ENCODE results near the gene RPL41.

The RPL41 gene

DNA sequence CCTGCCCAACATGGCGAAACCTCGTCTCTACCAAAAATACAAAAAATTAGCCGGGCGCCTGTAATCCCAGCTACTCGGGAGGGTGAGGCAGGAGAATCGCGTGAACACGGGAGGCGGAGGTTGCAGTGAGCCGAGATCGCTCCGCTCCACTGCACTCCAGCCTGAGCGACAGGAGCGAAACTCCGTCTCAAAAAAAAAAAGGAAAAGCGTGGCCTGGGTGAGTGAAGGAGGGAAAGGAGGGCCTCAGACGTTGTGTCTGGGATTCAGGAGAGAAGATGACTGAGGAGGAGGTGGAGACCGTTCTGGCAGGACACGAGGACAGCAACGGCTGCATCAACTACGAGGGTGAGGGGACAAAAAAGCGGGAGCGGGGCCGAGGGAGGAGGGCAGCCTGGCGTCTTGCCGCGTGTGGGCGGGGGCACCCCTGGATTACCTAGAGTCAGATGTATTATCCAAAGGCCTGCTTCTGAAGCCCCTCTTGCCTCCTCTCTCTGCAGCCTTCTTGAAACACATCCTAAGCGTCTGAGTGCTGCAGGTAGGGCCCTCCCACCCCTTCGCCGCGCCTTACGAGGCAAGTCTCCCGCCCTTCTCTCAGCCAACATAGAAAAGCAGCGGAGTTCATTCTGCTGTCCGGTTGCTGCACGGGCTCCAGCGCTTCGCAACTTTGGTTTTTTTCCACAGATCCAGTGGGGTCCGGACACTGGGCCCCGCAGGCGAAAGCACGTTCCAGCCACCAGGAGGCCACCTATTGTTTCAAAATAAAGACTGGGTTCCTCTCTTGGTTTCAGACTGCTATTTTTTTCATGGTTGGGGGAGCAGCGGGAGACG is 41.0 kb downstream of the RPL41 start:
- FAIRE-seq = no peak

DNA sequence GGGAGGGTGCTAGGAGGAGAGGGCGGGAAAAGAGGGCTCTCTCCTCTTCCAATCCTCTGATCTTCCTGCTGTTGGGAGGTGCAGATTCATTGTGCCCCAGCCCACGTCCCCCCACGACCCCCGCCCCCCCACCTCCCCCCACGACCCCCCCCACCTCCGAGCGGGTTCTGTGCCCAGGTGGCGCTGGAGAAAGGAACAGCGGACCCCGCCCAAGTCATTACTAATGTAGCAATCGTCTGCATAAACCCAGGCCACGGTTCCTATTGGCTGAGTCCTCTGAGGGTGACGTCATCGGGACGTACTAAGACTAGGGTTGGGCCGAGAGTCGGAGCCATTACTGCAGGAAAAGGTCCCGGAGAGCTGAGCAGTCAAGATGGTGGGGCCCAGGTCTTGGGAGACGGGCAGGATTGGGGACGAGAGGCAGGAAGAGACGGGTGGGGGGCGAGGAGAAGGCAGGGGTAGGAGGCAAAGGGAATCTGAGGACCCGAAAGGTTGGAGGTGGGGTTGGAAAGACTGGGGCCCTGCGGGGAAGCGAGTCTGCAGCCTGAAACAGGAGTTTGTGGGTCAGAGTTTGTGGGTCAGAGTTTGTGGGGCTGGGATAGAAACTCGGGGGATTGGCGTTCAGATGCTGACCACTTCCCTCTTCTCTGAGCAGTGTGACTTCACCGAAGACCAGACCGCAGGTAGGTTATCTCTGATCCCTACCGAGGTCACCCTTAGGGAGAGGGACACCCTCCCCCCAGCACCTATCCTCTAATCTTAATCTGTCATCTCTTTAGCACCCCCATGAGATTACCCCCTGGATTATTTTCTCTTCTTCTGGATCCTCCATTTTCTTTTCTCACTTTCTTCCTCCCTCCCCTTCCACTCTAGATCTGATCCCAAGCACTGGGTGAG is 41.8 kb downstream of the RPL41 start, which contains the start of gene MYL6:
TSS of gene MYL6 (plus strand) at position 331 of the 897 bp plus-strand sequence. CDS start at position 374, 43 bp downstream.
- no peak for FAIRE-seq

DNA sequence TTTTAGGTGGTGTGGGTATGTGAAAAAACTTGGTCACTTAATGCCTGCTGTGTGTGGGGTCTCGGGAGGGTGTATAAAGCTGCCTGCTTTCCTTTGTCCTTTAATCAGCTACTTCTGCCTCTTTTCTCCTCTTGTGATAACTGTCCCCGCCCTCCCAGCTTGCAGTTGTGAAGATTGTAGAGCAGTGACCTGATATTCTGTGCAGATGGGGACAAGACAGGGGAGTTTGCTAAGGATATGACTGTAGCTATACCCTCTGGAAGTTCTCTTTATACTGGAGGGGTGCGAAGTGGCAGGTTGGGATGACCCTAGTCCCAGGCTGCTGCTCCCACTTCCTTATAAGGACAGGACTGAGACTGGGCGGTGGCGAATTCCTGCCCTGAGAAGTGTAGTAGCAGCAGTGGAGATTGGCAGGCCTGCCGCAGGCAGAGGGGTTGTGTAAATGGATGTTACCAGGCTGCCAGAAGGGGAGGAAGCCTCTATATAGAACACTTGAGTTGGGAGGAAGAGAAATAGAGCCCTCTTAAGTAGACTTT is 42.6 kb downstream of the RPL41 start:
- no peak for FAIRE-seq

DNA sequence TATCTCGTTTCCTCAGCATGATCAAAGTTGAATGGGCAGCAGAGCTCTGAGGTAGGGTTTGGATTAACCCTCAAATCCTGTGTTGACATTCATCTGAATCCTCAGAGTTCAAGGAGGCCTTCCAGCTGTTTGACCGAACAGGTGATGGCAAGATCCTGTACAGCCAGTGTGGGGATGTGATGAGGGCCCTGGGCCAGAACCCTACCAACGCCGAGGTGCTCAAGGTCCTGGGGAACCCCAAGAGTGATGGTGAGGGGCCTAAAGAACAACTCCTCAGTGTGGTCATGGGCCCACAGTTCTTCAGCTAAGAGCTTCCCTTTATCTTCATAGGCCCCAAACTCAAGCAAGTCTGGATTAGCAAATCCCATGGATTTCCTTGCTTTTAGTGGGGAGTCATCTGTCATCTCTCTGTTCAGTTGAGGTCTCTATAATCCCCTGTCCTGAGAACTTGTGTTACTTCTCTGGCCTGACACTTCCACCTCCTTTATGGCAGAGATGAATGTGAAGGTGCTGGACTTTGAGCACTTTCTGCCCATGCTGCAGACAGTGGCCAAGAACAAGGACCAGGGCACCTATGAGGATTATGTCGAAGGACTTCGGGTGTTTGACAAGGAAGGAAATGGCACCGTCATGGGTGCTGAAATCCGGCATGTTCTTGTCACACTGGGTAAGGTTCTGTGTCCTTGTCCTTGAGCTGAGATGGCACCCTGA is 43.2 kb downstream of the RPL41 start:
- no peak for FAIRE-seq

DNA sequence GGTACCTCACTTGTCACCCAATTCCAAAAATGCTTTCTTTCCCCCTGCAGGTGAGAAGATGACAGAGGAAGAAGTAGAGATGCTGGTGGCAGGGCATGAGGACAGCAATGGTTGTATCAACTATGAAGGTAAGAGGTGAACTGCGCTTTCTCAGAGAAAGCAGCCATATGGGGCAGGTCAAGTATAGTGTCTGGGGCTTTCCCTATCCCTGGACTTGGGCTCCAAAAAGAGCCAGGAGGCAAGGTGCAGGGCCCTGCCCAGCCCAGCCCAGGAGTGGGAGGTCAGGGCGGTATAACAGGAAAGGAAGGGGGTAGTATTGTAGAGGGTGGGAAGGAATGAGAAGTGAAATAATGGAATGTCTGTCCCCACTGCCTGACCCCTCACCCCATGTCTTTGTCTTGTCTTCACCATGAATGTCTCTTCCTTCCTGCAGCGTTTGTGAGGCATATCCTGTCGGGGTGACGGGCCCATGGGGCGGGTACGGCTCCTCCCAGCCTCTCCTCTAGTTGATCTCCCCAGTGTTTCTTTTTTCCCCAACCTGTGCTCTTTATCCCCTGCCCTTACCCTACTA is 43.8 kb downstream of the RPL41 start:
- FAIRE-seq = no peak

DNA sequence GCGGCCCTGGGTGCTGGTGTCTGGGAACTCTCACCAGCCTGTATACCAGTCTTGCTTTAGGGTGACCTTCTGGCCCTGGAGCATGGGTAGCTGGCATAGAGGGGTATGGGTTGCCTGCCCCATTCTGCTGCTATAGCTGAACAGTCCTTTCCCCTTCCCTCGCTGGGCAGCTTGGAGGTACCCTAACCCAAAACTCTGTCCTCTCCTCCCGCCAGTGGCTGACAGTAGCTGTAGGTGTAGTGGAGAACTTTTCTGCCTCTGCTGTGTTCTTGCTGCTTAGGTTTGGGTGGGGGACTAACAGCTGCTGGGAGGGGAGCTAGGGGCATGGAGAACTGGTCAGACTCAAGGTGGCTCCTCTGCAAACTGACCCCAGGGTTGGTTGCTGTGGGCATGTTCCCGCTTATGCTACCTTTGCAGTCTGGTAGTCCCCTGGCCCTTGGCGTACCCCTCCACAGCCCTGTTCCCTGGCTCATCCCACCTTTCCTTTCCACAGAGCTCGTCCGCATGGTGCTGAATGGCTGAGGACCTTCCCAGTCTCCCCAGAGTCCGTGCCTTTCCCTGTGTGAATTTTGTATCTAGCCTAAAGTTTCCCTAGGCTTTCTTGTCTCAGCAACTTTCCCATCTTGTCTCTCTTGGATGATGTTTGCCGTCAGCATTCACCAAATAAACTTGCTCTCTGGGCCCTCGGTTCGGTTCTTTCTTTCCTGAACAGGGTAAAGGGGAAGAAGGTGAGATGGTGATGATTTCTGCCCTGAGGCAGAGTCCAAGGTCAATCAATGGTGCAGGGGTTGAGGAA is 44.7 kb downstream of the RPL41 start:
- FAIRE-seq = no peak

DNA sequence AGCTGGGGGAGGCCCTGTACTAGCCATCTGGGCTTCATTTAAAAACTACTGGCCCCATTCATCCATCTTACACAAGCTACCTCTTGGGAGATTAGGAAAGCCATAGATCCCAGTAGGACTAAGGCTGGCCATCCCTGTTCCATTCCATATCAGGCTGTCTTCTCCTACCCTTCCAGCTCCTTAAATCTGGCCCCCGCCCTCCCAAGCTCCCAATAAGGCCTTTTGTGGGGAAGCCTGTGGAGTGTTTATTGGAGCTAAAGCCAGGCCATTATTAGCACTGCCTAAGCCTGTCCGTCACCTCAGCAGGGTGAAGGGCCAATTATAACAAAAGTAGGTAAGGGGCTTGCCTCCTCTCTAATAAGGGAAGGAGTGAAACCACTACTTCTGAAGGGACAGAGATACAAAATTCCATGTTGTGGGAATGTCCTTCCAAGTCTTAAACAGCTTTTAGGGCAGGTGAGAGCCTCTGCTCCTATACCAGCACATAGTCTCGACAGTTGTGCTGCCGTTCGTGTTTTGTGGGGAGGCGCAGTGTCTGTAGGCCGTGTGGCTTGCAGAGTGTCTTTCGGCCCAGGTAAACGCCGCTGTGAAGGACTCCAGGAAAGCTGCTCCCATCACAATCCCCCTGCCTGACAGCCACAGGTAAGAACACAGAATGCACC is 45.4 kb downstream of the RPL41 start:
- FAIRE-seq = no peak

DNA sequence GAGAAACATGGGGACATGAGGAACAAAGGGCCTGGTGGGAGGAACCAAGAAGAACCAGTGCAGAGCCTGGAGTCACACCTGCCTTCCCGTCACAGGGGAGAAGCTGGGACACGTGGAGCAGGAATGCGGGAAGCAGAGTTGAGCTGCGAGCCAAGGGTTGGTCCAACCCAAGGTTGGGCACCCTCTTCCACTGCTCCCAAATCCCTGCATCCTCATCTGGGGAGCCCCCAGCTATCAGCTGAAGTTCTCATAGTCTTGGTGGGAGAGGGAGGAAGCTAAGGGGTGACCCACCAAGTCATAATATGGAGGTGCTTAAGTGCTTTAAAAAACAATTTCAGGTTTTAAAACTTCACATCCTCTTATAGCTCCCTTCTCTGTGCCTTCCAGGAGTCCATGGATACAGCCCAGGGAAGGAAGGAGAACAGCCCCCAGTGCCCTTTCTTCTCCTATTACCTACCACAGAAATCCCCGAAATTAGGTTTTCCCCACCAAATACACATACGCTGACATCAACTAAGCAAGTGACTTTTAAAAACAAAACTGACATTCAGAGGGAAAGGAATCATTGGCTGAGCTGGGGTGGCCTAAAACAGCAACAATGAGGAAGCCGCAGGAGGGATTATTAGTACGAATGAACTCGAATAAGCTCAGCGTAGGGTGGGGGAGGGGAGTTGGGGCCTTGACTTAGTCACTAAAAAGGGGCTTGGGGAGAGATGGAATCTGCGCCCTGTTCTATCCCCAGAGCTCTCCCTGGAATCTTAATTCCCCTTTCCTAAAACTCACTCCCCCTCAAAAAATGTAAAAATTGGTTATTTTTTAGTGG is 46.2 kb downstream of the RPL41 start:
- FAIRE-seq = no peak

DNA sequence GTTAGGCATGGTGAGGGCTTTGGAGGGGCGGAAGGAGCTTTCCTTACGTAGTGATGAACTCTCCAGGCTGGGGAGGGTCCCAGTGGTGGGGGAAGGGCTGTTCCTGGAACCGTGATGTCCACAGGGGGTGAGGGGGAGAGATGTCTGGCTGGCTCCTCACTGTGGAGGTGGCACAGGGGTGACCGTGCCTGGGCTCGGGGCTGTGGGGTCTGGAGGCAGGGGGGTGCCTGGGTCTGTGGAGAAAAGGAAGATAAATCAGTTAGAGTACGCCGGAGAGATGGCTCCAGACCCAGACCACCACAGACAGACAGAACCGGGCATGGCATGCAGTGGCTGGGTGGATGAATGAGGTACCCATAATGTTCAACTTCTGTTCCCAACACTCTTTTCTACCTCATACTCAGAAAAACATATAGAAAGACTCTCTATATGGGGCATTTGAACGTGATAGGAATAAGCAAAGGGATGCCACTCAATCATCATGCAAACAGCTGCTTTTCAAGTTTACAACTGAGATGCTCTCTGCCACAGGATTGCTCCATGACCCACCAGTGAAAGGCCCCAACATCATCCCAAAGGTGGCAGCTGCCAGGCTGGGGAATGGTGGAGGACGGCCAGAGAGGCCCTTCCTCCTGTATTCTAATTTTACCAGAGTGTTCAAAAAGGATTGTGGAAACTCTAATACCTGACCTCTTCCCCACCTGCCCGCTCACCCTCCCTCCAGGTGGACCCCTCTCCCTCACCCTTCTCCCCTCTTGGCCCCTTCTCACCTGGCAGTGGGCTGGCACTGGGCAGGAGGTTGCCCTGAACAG is 47.3 kb downstream of the RPL41 start:
- no peak for FAIRE-seq

DNA sequence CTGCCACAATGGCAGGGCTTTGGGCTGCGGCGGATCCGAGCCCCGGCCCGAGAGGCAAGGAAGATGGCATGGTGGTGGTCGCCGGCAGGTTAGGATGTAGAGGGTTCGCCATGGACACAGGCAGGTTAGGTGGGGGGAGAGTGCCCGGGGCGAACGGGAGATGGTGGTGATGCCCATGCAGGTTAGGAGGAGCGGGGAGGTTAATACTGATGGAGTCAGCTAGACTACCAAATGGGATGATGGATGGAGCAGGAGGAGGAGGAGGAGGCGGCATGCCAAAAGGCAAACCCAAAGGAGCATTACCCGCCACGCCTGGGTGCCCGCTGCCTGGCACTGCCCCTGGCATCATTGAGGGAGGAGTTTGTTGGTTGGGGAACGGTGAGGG is 47.9 kb downstream of the RPL41 start:
- no peak for FAIRE-seq

DNA sequence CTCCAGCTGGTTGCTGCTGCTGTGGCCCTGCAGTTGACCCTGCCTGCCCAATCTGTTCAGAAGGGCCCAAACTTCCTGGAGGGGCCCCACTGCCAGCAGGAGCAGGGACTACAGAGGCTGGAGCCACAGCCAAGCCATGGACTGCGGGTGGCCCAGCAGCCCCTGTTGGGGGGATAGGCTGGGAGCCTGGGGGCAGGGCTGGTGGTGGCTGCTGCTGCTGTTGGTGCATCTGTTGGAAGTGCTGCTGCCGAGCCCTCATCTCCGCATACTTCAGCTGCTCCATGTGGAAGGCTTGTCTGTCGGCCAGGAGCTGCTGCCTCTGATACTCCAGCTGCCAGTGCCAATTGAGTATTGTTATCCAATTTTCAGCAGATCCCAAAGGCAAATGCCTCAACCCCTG is 48.9 kb downstream of the RPL41 start:
- no peak for FAIRE-seq

Data from TTC549 (cell line).